WTC11 (cell line): ENCODE measurements around the gene TBC1D19. TPM values are rescaled to one million over a fixed set of nuclear protein-coding genes. Genes with fewer than 3 reads are reported as not detected.

Experiments used
- EMX1 ChIP-seq: fragments of 250-450 bp; sonication (Bioruptor Pico); IDR thresholded peaks from 2 replicates; pipeline ENCODE4 v1.8.0; 2021; ENCODE audit warnings: mild to moderate bottlenecking
- SMAD3 ChIP-seq: sonication (generic); formaldehyde crosslinking; IDR thresholded peaks from 2 replicates; pipeline ENCODE4 v1.8.0; 2022; ENCODE audit warnings: missing genetic modification reagents, mild to moderate bottlenecking, borderline replicate concordance
- total RNA-seq: library from RNA; stranded (reverse); gene quantifications from 3 replicates; pipeline ENCODE4 v1.2.3, GENCODE V29; 2021

The TBC1D19 gene
- total RNA-seq, 1 experiment from 2014 or later, result 2.1 TPM

DNA sequence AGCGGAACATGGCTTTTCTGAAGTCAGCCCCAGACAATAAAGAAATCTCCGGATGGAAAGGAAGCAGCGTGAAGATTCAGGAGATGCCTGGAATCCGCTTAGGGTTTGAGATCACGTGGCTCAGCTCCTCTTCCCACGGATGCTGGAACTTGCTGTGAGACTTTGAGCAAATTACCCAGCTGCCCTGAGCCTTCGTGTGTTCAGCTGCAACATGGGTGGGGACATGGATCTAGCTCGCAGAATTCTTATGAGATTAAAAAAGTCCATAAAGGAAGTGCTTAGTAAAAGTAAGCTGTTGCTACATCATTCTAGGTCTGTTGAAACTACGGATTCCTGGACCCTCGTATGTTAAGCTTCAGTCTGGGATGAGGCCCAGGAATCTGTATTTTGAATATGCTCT lies 221.0 kb downstream of the TBC1D19 start (continued):
- TF ChIP-seq EMX1 (CRISPR knock-in tag) (no peak), SMAD3 (CRISPR knock-in tag) (no peak)
- TF ChIP-seq, all 79 proteins: peak for 0

Other genes starting within 250 kb of the TBC1D19 start
- gene CCKAR, start 93.6 kb upstream of the TBC1D19 start, total RNA-seq, result not detected in 3 replicates